ENCODE results near the gene NR2C2.
"Not testable (repeated sequence)": the region's sequence is repeated elsewhere in the genome, so short reads cannot be mapped to it uniquely, and the experiment has no call there.

The NR2C2 gene

DNA sequence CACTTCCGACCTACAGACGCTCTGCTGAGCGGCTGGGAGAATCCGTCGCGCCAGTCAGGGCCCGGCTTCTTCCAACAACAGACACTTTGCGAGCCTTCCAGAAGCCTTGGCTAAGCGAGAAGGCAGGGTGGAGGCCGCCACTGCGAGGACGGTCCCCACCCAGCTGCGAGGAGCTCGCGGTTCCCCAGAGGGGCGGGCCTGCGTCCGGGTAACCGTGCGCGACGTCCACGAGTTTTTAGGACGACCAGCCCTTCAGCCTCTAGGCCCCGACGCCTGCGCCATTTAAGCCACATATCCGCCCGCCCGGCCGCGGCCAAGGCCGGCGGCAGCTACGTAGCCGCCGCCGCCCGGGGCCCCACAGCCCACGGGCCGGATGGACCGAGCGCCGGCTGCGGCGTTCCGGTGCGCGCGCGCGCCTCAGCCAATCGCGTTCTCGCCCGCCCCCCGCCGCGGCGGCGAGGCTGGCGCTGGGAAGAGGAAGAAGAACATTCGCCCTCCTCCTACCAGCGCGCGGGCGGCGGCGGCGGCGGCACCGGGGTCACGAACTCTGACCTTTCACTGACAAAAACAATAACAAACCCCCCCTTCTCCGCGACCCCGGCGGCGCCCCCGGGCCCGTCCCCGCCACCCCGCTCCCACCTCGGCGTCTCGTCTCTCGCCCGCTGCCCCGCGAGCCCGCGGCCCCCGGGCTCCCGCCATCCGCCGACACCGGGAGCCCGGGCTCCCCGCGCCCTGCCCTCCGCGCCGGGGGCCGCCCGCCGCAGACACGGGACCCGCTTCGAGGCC lies at the start of gene NR2C2:
Gene NR2C2 (plus strand): TSS at position 484 of the 786 bp plus-strand sequence. CDS start 56,332 bp downstream, outside the sequence.
- in situ Hi-C loops (cut with HindIII; ENCODE audit: low sequenced_read_pairs): loop anchor here (5.0 to 10.0 kb wide), 2 partner anchors 55 to 62 kb away; no protein-coding TSS in a partner anchor

DNA sequence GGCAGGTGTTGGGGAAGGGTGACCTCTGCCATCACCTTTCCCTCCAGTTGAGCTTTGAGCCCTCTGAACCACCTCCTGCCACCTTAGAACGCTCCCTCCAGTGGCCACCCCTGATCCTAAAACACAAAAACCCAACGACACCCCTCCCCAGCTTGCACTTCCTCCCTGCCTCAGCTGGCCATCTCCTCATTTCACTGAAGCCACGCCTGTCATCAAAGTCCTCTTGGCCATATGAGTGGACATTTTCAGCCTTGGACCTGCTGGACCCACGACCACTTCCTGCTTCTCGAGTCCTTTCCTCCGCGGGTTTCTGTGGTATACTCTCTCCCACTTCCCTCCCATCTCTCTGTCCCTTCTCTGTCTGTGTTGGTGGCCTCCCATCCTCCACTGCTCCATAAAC lies 48.5 kb upstream of the NR2C2 start:
- in situ Hi-C loops (cut with HindIII; ENCODE audit: low sequenced_read_pairs): no loop called here

DNA sequence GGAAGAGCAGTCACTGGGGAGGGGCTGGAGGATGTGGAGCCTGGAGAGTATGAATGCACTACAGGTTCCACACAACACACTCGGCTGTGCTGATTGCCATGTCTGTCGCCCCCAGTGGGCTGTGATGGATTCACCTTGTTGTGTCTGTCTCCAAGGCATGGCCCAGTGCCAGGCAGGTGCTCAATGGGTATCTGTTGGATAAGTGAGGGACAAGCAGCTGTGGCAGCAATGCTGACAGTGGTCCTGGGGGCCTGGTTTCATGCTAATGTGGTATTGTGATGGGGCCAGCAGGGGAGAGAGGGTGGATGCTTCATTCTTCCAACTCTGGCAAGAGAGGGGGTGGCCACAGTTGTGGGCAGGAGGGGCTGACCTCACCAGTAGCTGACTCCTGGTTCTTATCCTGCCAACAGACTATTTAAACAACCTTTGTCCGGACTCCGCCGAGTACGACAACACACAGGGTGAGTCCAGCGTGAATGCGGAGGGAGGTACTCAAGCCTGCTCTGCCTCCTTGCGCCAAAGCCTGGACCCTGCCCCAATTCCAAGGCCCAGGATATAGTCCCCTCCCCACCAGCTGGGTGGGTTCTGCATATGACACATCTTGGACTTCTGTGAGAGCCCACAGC lies 47.3 kb upstream of the NR2C2 start:
- in situ Hi-C loops (cut with HindIII; ENCODE audit: low sequenced_read_pairs): no loop called here

DNA sequence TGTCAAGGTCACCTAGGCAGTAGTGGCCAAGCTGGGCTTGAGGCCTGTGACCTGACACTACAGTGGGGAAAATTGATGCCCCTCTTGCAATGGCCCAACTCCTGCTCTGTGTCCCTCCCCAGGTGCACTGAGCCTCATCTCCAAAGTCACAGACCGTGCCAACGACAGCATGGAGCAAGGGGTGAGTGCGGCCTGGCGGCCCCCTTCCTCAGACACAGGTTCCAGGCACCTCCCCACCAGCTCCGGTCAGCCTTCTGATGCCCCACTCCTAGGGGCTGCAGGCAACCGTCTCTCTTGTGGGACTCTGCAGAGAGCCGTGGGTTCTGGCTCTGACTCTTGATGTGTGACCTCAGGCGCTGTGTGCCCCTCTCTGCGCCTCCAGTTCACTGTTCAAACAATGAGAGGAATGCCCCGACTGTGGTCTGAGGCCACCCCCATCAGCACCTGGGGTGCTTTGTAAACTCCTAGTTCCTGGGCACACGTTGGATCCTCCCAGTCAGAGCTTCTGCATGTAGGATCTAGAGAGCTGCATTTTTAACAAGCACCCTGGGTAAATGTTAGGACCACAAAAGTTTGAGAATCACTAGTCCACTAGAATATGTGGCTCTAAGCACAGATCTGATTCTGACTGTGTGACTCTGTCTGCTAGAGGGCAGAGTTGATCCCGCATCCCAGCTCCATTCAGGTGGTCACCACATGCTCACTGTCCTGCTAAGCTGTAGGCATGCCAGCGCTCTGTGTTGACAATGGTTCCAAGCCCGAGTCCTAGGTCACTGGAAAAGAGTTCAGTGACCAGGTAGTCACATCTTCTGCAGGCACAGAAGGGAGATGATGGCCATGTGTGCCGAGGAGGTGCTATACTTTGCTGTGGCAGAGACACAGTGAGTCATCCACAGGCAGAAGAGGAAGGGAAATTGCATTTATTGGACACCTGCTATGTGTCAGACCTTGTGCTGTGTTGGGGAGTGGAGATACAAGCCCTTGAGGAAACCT lies 46.2 kb upstream of the NR2C2 start:
- in situ Hi-C loops (cut with HindIII; ENCODE audit: low sequenced_read_pairs): no loop called here

DNA sequence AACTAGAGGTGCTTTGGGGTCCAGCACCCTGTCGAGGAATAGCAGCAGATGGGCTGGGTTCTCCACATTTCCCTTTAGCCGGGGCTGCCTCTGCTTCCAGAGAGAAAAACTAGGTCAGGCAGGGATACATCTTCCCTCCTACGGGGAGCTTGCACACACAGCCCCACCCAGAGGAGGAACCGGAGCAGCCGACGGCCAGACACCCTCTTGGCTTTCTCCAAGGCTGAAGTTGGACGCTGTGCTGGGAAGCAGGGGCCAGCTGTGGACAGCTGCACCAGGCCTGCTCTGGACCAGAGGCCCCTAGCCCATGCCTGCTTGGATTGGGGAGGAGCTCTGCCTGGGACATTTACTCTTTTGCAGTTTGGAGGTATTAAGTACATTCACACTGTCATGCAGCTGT lies 44.7 kb upstream of the NR2C2 start:
- in situ Hi-C loops (cut with HindIII; ENCODE audit: low sequenced_read_pairs): no loop called here

DNA sequence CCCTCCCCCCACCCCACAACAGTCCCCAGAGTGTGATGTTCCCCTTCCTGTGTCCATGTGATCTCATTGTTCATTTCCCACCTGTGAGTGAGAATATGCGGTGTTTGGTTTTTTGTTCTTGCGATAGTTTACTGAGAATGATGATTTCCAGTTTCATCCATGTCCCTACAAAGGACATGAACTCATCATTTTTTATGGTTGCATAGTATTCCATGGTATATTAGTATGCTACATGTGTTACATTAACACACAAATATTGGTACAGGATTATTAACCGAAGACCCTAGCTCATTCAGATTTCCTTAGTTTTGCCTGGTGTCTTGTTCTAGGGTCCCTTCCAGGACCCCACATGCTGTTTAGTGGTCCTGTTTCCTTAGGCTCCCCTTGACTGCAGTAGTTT lies 43.9 kb upstream of the NR2C2 start:
- in situ Hi-C loops (cut with HindIII; ENCODE audit: low sequenced_read_pairs): not testable (repeated sequence)

DNA sequence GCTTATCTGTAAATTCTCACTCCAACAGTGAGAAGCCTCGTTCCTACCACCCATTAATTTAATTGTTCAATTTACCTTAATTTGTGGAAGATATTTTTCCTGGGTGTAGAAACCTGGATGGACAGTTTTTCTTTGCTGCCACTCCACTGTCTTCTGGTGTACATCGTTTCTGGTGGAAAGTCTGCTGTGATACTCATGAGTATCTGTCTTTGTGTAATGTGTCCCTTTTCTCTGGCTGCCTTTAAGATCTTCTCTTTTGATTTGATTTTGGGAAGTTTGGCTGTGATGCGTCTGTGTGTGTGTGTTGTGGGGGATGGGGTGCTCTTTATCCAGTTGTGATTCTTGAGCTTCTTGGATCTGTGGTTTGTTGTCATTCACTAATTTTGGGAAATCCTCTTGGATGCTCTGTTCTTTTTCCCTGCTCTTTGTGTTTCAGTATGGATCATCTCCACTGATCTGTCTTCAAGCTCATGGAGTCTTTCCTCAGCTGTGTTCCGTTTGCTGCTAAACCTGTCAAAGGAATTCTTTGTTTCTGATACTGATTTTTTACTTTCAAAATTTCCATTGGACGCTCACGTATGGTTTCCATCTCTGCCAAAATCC lies 42.2 kb upstream of the NR2C2 start:
- in situ Hi-C loops (cut with HindIII; ENCODE audit: low sequenced_read_pairs): loop anchor here (5.0 kb wide), 1 partner anchor 133 kb away; no protein-coding TSS in a partner anchor

DNA sequence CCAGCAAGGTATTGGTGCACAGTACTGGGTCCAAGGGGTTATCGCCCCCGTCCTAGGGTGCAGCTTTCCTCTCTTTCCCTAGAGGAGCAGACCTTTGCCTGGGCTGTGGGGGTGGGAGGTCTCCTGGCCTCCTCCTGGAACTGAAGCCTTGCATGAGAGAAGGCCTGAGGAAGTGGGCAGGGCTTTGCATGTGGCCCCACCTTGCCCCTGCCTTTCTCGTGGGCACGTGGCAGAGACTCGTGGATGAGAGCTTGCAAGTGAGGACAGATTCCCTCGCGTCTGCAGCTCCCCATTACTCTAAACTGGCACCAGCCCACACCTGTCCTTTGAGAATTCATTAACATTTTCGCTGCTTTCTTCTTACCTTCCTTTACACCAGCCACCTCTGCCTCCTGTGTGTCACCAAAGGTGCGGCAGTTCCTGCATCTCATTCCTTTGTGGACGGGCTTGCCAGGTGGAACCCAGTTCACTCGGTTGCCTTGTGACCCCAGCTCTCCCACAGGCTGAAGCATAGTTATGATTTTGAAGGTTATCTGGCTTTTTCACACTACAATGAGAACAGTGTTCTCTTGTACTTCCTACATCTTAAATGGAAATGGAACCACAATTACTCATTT lies 40.9 kb upstream of the NR2C2 start:
- in situ Hi-C loops (cut with HindIII; ENCODE audit: low sequenced_read_pairs): loop anchor here (5.0 kb wide), 1 partner anchor 134 kb away; no protein-coding TSS in a partner anchor

DNA sequence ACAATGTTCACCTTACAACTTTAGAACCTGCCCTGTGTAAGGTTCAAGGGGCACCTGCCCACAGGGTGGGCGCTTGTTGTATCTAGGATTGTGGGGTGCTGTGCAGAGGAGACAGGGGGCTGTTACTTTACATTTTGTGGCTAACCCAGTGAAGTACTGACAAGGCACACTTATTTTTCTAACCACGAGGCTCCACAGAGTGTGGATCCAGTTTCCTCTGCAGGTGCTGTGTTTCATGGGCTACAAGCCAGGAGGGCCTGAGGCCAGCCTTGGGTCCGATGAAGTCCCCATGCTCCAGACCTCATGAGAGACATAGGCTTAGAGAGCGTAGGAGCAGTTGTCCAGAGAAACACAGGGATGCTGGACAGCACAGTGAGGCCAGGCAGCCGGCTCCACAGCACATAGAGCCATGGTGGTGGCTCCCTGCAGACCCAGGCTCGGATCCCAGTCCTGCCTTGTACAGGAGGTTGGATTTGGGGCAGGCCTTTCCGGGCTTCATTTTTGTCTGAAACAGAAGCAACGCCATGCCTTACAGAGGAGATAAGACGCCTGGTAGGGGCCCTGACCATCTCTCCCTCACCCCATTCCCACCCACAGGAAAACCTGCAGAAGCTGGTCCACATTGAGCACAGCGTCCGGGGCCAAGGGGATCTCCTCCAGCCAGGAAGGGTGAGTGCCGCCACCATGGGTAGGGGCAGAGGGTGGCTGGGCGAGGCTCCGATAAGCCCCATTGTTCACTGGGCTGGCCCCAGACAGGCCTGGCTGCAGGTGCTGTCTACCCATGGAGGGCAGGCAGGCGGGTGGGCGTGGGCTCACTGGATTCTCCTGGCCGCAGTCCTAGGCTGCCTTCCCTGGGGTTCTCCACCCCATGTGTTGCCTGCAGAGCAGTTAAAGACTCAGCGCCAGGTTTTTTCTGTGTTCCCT lies 40.1 kb upstream of the NR2C2 start:
- in situ Hi-C loops (cut with HindIII; ENCODE audit: low sequenced_read_pairs): loop anchor here (5.0 kb wide), 1 partner anchor 135 kb away; no protein-coding TSS in a partner anchor

DNA sequence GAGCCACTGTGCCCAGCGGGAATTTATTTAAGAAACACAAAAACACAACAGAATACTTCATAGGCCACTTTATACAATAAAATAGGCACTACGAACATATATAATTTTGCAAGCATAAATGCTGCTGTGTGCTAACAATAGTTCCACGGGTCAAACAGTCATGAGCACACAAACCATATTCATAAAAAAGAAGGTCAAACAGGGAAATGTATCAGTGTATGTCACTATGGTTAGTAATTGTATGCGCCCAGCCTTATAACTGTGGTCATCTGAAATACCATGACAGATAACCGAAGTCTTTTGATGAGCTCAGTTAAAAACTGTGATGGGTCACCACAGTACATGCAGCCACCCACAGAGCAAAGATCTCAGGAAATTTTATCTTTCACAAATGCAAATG lies 38.1 kb upstream of the NR2C2 start:
- in situ Hi-C loops (cut with HindIII; ENCODE audit: low sequenced_read_pairs): loop anchor here (5.0 kb wide), 1 partner anchor 137 kb away; no protein-coding TSS in a partner anchor

DNA sequence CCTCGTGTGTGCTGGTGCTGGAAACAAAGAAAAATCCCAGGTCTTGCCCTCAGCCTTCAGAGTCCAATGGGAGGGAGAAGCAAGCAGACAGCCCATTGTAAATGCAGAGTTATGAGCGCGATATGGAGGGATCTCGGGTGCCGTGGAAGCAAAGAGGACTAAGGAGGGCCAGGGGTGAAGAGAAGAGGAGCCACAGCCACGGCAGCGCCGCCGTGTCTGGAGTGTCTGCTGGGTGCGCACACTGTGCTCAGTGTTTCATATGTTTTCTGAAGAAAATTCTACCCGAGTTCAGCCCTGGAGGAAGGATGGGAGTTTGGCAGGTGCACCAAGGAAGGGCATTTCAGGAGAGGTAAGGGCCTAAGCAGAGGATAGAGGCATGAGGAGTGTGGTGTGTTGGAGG lies 35.7 kb upstream of the NR2C2 start:
- in situ Hi-C loops (cut with HindIII; ENCODE audit: low sequenced_read_pairs): no loop called here

DNA sequence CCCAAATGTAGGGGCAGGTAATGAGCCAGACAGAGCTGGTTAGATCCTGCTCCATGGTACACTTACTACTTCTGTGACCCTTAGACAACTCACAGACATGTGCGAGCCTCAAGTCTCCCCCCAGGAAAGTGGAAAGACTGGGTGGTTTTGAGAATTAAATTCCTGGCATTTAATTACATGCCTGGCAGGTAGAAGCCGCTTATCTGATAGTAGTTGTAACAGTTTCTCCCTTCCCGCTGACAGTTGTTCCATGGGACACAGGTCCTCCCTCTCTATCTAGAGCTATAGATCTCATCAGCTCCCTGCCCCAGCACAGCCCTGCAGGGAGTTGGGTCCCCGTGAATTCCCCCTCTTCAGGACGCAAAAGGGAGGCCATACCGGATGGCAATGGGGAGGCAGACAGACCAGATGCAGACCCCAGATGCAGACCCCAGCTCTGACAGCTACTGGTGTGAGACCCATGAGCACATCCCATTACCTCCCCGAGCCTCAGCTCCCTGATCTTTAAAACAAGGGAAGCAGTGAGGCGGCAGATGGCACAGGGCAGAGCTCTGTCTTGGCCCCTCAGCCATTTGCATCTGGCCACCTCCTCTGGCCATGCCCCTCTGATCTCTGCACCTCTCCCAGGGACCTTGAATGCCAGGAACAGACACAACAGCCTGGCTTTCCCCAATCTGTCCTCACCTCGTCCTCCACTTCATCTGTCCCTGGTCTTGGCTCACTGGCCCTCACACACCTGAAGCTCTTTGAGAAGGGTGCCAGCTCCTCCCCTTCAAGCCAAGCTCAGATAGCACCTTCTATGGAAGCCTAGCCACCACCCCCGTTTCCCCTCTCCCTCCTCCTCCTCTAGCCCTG lies 34.1 kb upstream of the NR2C2 start:
- in situ Hi-C loops (cut with HindIII; ENCODE audit: low sequenced_read_pairs): no loop called here

DNA sequence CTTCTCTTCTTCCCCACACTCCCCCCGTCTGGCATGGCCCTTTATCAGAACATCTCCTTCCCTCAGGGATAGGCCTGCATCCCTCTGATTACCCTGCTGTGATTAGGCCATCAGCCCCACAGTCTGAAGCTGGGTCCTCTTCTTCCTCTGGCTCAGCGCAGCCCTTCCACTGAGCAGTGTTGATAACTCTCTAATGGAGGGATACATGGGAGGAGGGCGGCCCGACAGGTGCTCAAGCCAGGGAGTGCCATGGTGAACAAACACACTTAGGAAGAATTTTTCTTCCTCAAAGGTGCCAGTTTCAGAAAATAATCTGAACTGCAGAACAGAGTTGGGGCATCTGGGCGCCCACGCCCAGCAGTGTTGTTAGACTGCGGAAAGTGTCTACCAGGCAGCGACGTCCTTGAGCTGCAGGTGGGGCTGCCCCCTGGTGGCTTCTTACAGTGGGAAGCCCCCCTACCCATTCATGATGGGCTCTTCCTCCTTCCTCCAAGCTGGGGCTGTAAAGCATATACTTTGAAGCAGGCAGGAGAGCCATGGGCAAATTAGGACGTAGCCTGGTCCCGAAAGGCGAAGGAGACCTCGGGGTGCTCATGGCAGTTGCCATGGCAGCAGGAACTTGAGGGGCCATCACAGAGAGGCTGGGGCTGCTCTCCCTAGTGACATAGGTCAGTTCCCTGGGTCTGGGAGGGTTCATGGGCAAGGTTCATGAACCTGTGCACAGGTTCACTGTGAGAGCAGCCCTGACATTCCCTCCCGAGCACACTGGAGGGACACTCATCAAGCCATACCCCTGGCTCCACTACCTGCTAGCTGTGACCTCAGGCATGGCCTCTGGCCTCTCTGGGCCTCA lies 33.2 kb upstream of the NR2C2 start:
- in situ Hi-C loops (cut with HindIII; ENCODE audit: low sequenced_read_pairs): no loop called here

DNA sequence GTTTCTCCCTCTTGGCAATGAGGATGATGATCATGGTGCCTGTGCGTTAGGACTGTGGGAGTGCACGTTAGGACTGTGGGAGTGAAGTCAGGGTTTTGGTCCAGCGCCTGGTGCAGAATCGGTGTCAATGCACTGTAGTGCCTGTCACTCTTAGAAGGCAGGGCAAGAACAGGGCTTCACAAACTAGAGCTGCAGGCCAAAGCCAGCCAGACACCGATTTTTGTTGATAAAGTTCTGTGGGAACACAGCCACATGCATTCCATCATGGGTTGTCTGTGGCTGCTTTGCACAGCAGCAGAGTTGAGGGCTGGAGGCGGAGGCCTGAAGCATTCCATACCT lies 32.6 kb upstream of the NR2C2 start:
- in situ Hi-C loops (cut with HindIII; ENCODE audit: low sequenced_read_pairs): no loop called here

DNA sequence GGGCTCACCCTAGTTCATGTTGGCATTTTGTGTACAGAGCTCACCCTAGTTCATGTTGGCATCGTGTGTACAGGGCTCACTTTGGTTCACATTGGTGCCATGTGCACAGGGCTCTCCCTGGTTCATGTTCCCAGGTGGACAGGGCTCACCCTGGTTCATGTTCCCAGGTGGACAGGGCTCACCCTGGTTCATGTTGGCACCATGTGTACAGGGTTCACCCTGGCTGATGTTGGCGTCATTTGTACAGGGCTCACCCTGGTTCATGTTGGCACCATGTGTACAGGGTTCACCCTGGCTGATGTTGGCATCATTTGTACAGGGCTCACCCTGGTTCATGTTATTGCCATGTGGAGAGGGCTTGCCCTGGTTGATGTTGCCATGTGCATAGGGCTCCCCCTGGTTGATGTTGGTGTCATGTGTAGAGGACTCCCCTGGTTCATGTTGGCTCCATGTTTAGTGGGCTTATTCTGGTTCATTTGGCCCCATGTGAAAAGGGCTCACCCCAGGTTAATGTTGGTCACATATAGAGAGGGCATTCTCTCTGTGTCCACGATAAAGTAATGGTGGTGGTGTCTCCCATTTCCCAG lies 31.7 kb upstream of the NR2C2 start:
- in situ Hi-C loops (cut with HindIII; ENCODE audit: low sequenced_read_pairs): no loop called here

DNA sequence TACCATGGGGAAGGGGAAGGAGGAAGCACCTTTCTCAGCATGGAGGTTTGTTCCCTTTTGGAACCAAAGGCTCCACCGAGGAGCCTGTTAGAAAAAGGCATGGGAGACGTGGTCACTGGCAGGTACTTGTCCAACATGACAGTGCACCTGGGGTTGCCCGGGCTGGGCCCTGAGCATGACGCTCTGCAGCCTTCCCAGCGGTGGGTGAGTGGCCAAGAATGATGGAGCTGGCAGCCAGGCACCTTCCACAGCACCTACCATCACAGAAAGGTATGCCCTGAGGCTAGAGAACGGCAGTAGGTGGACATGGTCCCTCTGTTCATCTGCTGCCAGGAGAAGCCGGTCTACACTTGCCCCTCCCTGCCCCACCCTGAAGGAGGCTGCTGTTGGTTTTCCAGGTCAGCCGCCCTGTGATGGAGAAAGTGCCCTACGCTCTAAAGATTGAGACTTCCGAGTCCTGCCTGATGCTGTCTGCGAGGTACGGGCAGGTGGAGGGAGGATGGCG lies 29.0 kb upstream of the NR2C2 start:
- in situ Hi-C loops (cut with HindIII; ENCODE audit: low sequenced_read_pairs): no loop called here

DNA sequence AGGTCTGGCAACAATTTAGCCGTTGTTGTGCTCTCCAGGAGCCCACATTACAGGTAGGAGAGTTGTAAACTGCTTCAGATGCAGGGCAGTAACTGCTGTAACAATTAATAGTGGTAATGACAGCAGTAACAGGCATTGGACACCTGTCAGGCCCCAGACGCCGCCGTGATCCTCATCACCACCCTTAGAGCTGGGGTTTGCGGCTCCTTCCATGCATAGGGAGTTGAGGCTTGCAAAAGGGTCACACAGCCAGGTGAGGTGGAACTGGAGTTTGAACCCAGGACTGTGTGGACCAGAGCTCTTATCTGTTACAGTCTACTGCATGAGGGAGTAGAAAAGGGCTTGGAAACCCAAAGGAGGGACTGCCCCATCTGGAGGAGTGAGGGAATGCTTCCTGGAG lies 26.8 kb upstream of the NR2C2 start:
- in situ Hi-C loops (cut with HindIII; ENCODE audit: low sequenced_read_pairs): no loop called here

Measured in endothelial cell of hepatic sinusoid (primary cell).